KMS-11 (cell line): Measurements from ENCODE around the gene CRIM1.

Experiments used
- H2AFZ ChIP-seq: fragments of 200-600 bp; sonication (generic); 2 replicates; pipeline ENCODE4 v1.6.1; 2016; ENCODE audit warnings: antibody characterized with exemption, mixed run types, low read depth
- H3K27ac ChIP-seq: fragments of 200-600 bp; sonication (generic); 2 replicates; pipeline ENCODE4 v1.6.1; 2016; ENCODE audit warnings: mild to moderate bottlenecking, mixed run types
- H3K27me3 ChIP-seq: fragments of 200-600 bp; sonication (generic); 2 replicates; pipeline ENCODE4 v1.6.1; 2017; ENCODE audit warnings: mild to moderate bottlenecking, low read depth, mixed run types, moderate library complexity; ENCODE audit not compliant: insufficient read depth
- H3K36me3 ChIP-seq: fragments of 200-600 bp; sonication (generic); 2 replicates; pipeline ENCODE4 v1.6.1; 2017; ENCODE audit warnings: mild to moderate bottlenecking, mixed run types; ENCODE audit not compliant: insufficient read depth
- H3K4me1 ChIP-seq: fragments of 200-600 bp; sonication (generic); 2 replicates; pipeline ENCODE4 v1.6.1; 2016; ENCODE audit warnings: mild to moderate bottlenecking, low read depth, mixed run types; ENCODE audit not compliant: poor library complexity, severe bottlenecking
- H3K4me2 ChIP-seq: fragments of 200-600 bp; sonication (generic); 2 replicates; pipeline ENCODE4 v1.7.0; 2016; ENCODE audit warnings: mild to moderate bottlenecking, mixed run types
- H3K4me3 ChIP-seq: fragments of 200-600 bp; sonication (generic); IDR thresholded peaks from 2 replicates; pipeline ENCODE4 v1.6.1; 2017; ENCODE audit warnings: low read depth, low read length, mixed read lengths; ENCODE audit not compliant: insufficient read depth
- H3K79me2 ChIP-seq: fragments of 200-600 bp; sonication (generic); 2 replicates; pipeline ENCODE4 v1.6.1; 2016; ENCODE audit warnings: low read depth, mixed run types; ENCODE audit not compliant: insufficient read depth
- H3K9ac ChIP-seq: fragments of 200-600 bp; sonication (generic); 2 replicates; pipeline ENCODE4 v1.6.1; 2016; ENCODE audit warnings: mild to moderate bottlenecking, mixed run types
- H4K20me1 ChIP-seq: fragments of 200-600 bp; sonication (generic); 2 replicates; pipeline ENCODE4 v1.6.1; 2016; ENCODE audit warnings: mild to moderate bottlenecking, mixed run types; ENCODE audit not compliant: insufficient read depth
- CTCF ChIP-seq: fragments of 200-600 bp; sonication (generic); conservative IDR thresholded peaks from 2 replicates; pipeline ENCODE4 v1.6.1; 2017; ENCODE audit warnings: low read depth, mild to moderate bottlenecking, antibody characterized with exemption, low read length, moderate library complexity, mixed read lengths

The CRIM1 gene

GRCh38 chr2:36388472-36388871 is 32.9 kb downstream of the CRIM1 start:
- Histone ChIP-seq H3K36me3 (no peaks in the 10 kb centered on the region), H3K27ac (no peak overlapping the region), H3K27me3 (no peaks in the 10 kb centered on the region), H3K9ac (no peak overlapping the region), H3K4me2 (no peak overlapping the region), H4K20me1 (no peaks in the 10 kb centered on the region), H3K4me1 (no peaks in the 10 kb centered on the region), H2AFZ (no peak overlapping the region), H3K4me3 (no peak overlapping the region), H3K79me2 (0 out of 2 replicates have a peak, but pooled peaks cover 5% of the 10 kb centered on the region)
- no peak for TF ChIP-seq CTCF

GRCh38 chr2:36389091-36389564 is 33.5 kb downstream of the CRIM1 start:
- Histone ChIP-seq H3K36me3 (no peaks in the 10 kb centered on the region), H3K4me3 (no peak overlapping the region), H3K4me2 (no peak overlapping the region), H2AFZ (no peak overlapping the region), H3K9ac (no peak overlapping the region), H3K27me3 (no peaks in the 10 kb centered on the region), H3K4me1 (no peaks in the 10 kb centered on the region), H3K79me2 (0 out of 2 replicates have a peak, but pooled peaks cover 5% of the 10 kb centered on the region), H3K27ac (no peak overlapping the region), H4K20me1 (no peaks in the 10 kb centered on the region)
- no peak for TF ChIP-seq CTCF

GRCh38 chr2:36389577-36389976 is 34.0 kb downstream of the CRIM1 start:
- Histone ChIP-seq H2AFZ (no peak overlapping the region), H3K4me2 (no peak overlapping the region), H3K4me1 (no peaks in the 10 kb centered on the region), H3K4me3 (no peak overlapping the region), H3K27ac (no peak overlapping the region), H3K79me2 (0 out of 2 replicates have a peak, but pooled peaks cover 5% of the 10 kb centered on the region), H3K36me3 (no peaks in the 10 kb centered on the region), H3K27me3 (no peaks in the 10 kb centered on the region), H4K20me1 (no peaks in the 10 kb centered on the region), H3K9ac (no peak overlapping the region)
- no peak for TF ChIP-seq CTCF

- Histone ChIP-seq H2AFZ (no peak overlapping the region), H3K9ac (no peak overlapping the region), H3K4me2 (no peak overlapping the region), H4K20me1 (no peaks in the 10 kb centered on the region), H3K4me1 (no peaks in the 10 kb centered on the region), H3K27me3 (no peaks in the 10 kb centered on the region), H3K4me3 (no peak overlapping the region), H3K27ac (no peak overlapping the region), H3K36me3 (no peaks in the 10 kb centered on the region), H3K79me2 (peaks cover 5% of the 10 kb centered on the region; the same call in 1 of the 2 replicates)
- TF ChIP-seq CTCF = no peak
Measured at GRCh38 chr2:36392571-36393255, 37.1 kb downstream of the CRIM1 start.
